ENCODE measurements around the gene SLC5A8.

Gene SLC5A8

GRCh38 chr12:101209319-101210302, at the start of gene SLC5A8:
Gene SLC5A8, minus strand, starts transcription at chr12:101210238. Its CDS starts 390 bp downstream, at chr12:101209848.
- DNase-seq (ENCODE audit: low read depth, low spot score): no peak

GRCh38 chr12:101257357-101257756, 47.3 kb upstream of the SLC5A8 start:
- DNase-seq (ENCODE audit: low read depth, low spot score): no peak

GRCh38 chr12:101256266-101256665, 46.2 kb upstream of the SLC5A8 start:
- no peak for DNase-seq (ENCODE audit: low read depth, low spot score)

- DNase-seq (ENCODE audit: low read depth, low spot score): no peak
Observed at GRCh38 chr12:101243616-101244015, 33.6 kb upstream of the SLC5A8 start.

GRCh38 chr12:101243074-101243473, 33.0 kb upstream of the SLC5A8 start:
- DNase-seq (ENCODE audit: low read depth, low spot score): no peak

- no peak for DNase-seq (ENCODE audit: low read depth, low spot score)
Observed at GRCh38 chr12:101238800-101239329, 28.8 kb upstream of the SLC5A8 start.

- DNase-seq (ENCODE audit: low read depth, low spot score): no peak
Observed at GRCh38 chr12:101238306-101238705, 28.3 kb upstream of the SLC5A8 start.

- no peak for DNase-seq (ENCODE audit: low read depth, low spot score)
Observed at GRCh38 chr12:101235686-101236085, 25.6 kb upstream of the SLC5A8 start.

- no peak for DNase-seq (ENCODE audit: low read depth, low spot score)
Observed at GRCh38 chr12:101231636-101232035, 21.6 kb upstream of the SLC5A8 start.

- no peak for DNase-seq (ENCODE audit: low read depth, low spot score)
Observed at GRCh38 chr12:101230547-101230946, 20.5 kb upstream of the SLC5A8 start.

- no peak for DNase-seq (ENCODE audit: low read depth, low spot score)
Observed at GRCh38 chr12:101229841-101230241, 19.8 kb upstream of the SLC5A8 start.

GRCh38 chr12:101221301-101221700, 11.3 kb upstream of the SLC5A8 start:
- DNase-seq (ENCODE audit: low read depth, low spot score): no peak

GRCh38 chr12:101216810-101217209, 6.8 kb upstream of the SLC5A8 start:
- no peak for DNase-seq (ENCODE audit: low read depth, low spot score)

GRCh38 chr12:101207086-101207780, 2.8 kb downstream of the SLC5A8 start:
- no peak for DNase-seq (ENCODE audit: low read depth, low spot score)

GRCh38 chr12:101204602-101205304, 5.3 kb downstream of the SLC5A8 start:
- DNase-seq (ENCODE audit: low read depth, low spot score): no peak

GRCh38 chr12:101200824-101201223, 9.2 kb downstream of the SLC5A8 start:
- DNase-seq (ENCODE audit: low read depth, low spot score): no peak

GRCh38 chr12:101200145-101200544, 9.9 kb downstream of the SLC5A8 start:
- DNase-seq (ENCODE audit: low read depth, low spot score): no peak

GRCh38 chr12:101186291-101186690, 23.7 kb downstream of the SLC5A8 start:
- no peak for DNase-seq (ENCODE audit: low read depth, low spot score)

- DNase-seq (ENCODE audit: low read depth, low spot score): no peak
Observed at GRCh38 chr12:101181776-101182175, 28.3 kb downstream of the SLC5A8 start.

- no peak for DNase-seq (ENCODE audit: low read depth, low spot score)
Observed at GRCh38 chr12:101174541-101174940, 35.5 kb downstream of the SLC5A8 start.

GRCh38 chr12:101173197-101173749, 36.8 kb downstream of the SLC5A8 start:
- DNase-seq (ENCODE audit: low read depth, low spot score): no peak
